SK-N-MC (cell line): ENCODE measurements around the gene KLK14.
A peak's percentile ranks its signal among the peaks of the same experiment; 100 is the strongest.

Experiments used
- EZH2 ChIP-seq: fragments of 200-600 bp; sonication (generic); IDR thresholded peaks from one replicate; pipeline ENCODE4 v1.6.1; 2017; ENCODE audit warnings: antibody characterized with exemption
- POLR2AphosphoS5 ChIP-seq: IDR thresholded peaks from 2 replicates; pipeline ENCODE4 v1.6.1; 2012; ENCODE audit warnings: mild to moderate bottlenecking, low read depth, low read length, borderline replicate concordance

- TF ChIP-seq EZH2 = no peak
- TF ChIP-seq POLR2AphosphoS5 = peak; percentile 87
Observed at GRCh38 chr19:51108066-51108804, 25.5 kb upstream of the KLK14 start, which contains the start of gene CTU1.
